NCI-H446 (cell line): ENCODE data around the gene FOXD1.
"Not testable (repeated sequence)": the region's sequence is repeated elsewhere in the genome, so short reads cannot be mapped to it uniquely, and the experiment has no call there.

Experiments
- DNase-seq, 2 experiments: peaks; one replicate each; lab custom pipeline; 2025; lab: John Stamatoyannopoulos, UW

FOXD1 gene

GRCh38 chr5:73417303-73418034 lies 31.1 kb downstream of the FOXD1 start:
- DNase-seq = no peak

GRCh38 chr5:73415617-73416016 lies 33.0 kb downstream of the FOXD1 start:
- no peak for DNase-seq

DNA sequence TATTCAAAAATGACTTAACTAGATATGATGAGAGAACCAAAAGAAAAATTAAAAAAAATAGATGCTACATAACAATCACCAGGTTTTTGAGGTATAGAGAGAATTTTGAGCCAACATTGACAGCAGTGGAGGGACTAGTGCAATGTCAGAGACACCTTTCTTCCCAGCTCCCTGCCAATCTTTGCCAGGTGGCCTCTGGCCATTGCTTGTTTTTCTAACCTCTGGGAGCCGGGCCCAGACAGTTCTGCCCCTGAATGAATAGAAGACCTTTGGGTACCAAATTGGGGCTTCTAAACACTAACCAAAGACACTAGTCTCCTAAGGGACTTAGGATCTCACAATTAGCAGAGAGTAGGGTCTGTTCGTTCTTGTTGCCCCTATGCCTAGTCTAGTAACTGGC lies 33.4 kb downstream of the FOXD1 start:
- DNase-seq = no peak

GRCh38 chr5:73412597-73412988 lies 36.0 kb downstream of the FOXD1 start:
- DNase-seq = no peak

GRCh38 chr5:73411936-73412596 lies 36.5 kb downstream of the FOXD1 start:
- DNase-seq = no peak

DNA sequence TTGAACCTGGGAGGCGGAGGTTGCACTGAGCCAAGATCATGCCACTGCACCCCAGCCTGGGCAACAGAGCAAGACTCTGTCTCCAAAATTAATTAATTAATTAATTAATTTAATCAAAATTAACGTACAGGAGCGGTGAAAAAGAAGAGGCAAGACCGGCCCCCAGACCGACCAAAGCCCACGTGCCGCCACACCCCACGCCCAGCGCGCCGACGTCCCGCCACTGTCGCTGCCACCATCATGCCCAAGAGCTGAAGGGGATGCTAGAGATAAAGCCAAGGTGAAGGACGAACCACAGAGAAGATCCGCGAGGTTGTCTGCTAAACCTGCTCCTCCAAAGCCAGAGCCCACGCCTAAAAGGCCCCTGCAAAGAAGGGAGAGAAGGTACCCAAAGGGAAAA lies 38.6 kb downstream of the FOXD1 start:
- not testable (repeated sequence) for DNase-seq

DNA sequence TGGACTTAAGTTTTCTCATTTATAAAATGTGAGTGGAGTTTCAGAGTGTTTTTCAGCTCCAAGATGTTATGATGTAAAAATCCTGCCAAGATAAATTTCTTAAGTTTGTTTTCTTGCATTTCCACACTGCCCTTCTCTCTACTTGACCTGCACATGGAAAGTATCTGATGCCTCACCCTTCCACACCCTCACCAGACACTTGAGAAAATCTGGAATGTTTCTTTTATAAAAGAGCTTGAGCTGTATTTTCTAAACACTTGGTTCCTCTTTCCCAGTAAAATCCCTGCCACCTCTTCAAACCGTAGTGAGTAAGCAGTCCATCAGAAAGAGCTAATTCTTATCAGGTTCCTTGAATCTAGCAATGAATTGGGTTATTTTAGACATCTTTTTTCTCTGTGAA lies 42.9 kb downstream of the FOXD1 start:
- no peak for DNase-seq

- no peak for DNase-seq
Measured at GRCh38 chr5:73399775-73400174, 48.8 kb downstream of the FOXD1 start.
